IMR-90 (cell line): ENCODE measurements around the gene GLRX5. TPM values are rescaled to one million over a fixed set of nuclear protein-coding genes. Genes with fewer than 3 reads are reported as not detected.

Experiments used
- ATAC-seq: fragments of 200-7000 bp; cut with Tn5 transposase; 2 replicates; pipeline ENCODE4 v1.9.1; 2020; ENCODE audit warnings: low read depth, mild to moderate bottlenecking, moderate library complexity
- BruUV-seq: library from RNA; stranded (reverse); fragments of 400-500 nt; replicated peaks from 2 replicates; lab custom pipeline; 2021; lab: Mats Ljungman, UMichigan
- CTCF ChIA-PET: fragments of 300-600 bp; formaldehyde crosslinking; extraction: SDS; loops from one replicate; lab custom pipeline; 2021; ENCODE audit warnings: antibody characterized with exemption; lab: Yijun Ruan, JAX
- POLR2A ChIA-PET: fragments of 300-600 bp; sonication (Branson Sonifier 250); formaldehyde crosslinking; loops from one replicate; lab custom pipeline; 2022; ENCODE audit warnings: antibody characterized with exemption; ENCODE audit not compliant: unreplicated experiment; lab: Charles Lee
- DNase-seq: peaks from one replicate; pipeline ENCODE4 v3.0.0; 2013
- H2AFZ ChIP-seq: replicated peaks from 2 replicates; pipeline ENCODE3; 2013; ENCODE audit warnings: low read length, mild to moderate bottlenecking; ENCODE audit not compliant: poor library complexity
- H2AK5ac ChIP-seq: 2 replicates; pipeline ENCODE4 v1.6.1; 2013; ENCODE audit warnings: low read depth, low read length, inconsistent platforms
- H2AK9ac ChIP-seq: replicated peaks from 2 replicates; pipeline ENCODE3; 2013; ENCODE audit warnings: mild to moderate bottlenecking, low read depth, low read length, moderate library complexity; ENCODE audit not compliant: poor library complexity
- H2BK120ac ChIP-seq: 2 replicates; pipeline ENCODE4 v1.6.1; 2013; ENCODE audit warnings: low read depth, low read length, inconsistent platforms
- H2BK15ac ChIP-seq: 3 replicates; pipeline ENCODE4 v1.6.1; 2013; ENCODE audit warnings: low read depth, low read length, inconsistent platforms
- H2BK20ac ChIP-seq: 2 replicates; pipeline ENCODE4 v1.6.1; 2013; ENCODE audit warnings: low read depth, mild to moderate bottlenecking, inconsistent platforms, low read length, moderate library complexity
- H2BK5ac ChIP-seq: 2 replicates; pipeline ENCODE4 v1.6.1; 2013; ENCODE audit warnings: mild to moderate bottlenecking, low read depth, low read length, inconsistent platforms; ENCODE audit not compliant: poor library complexity, severe bottlenecking
- H3K14ac ChIP-seq: replicated peaks from 2 replicates; pipeline ENCODE4 v1.6.1; 2013; ENCODE audit warnings: low read depth, low read length, inconsistent platforms
- H3K18ac ChIP-seq: 2 replicates; pipeline ENCODE4 v1.6.1; 2013; ENCODE audit warnings: low read depth, low read length, control low read depth
- H3K23ac ChIP-seq: 2 replicates; pipeline ENCODE4 v1.6.1; 2013; ENCODE audit warnings: low read depth, low read length, inconsistent platforms
- H3K27ac ChIP-seq: 2 replicates; pipeline ENCODE4 v1.5.1; 2013; ENCODE audit warnings: mild to moderate bottlenecking, control low read depth, low read length; ENCODE audit not compliant: insufficient read depth
- H3K27me3 ChIP-seq: 2 replicates; pipeline ENCODE4 v1.6.1; 2013; ENCODE audit warnings: low read length; ENCODE audit not compliant: control insufficient read depth, insufficient read depth
- H3K36me3 ChIP-seq: 2 replicates; pipeline ENCODE4 v1.6.1; 2013; ENCODE audit warnings: low read length, mixed read lengths; ENCODE audit not compliant: control insufficient read depth, insufficient read depth
- H3K4ac ChIP-seq: 2 replicates; pipeline ENCODE4 v1.6.1; 2013; ENCODE audit warnings: low read depth, low read length, inconsistent platforms
- H3K4me1 ChIP-seq: 2 replicates; pipeline ENCODE4 v1.6.1; 2013; ENCODE audit warnings: low read length, mixed read lengths; ENCODE audit not compliant: control insufficient read depth, insufficient read depth
- H3K4me2 ChIP-seq: 2 replicates; pipeline ENCODE4 v1.6.1; 2013; ENCODE audit warnings: low read depth, mild to moderate bottlenecking, control low read depth, low read length, moderate library complexity
- H3K4me3 ChIP-seq: 2 replicates; pipeline ENCODE4 v1.5.1; 2013; ENCODE audit warnings: low read depth, mild to moderate bottlenecking, control low read depth, low read length, moderate library complexity; ENCODE audit not compliant: insufficient read depth
- H3K56ac ChIP-seq: 2 replicates; pipeline ENCODE4 v1.6.1; 2013; ENCODE audit warnings: low read length, inconsistent platforms; ENCODE audit not compliant: insufficient read depth; ENCODE audit errors: extremely low read depth
- H3K79me1 ChIP-seq, 2 experiments: 2 replicates each; pipeline ENCODE4 v1.6.1; 2013; ENCODE audit warnings: low read length in 2 of 2, inconsistent platforms in 1 of 2, low read depth in 1 of 2
- H3K9ac ChIP-seq: 2 replicates; pipeline ENCODE4 v1.6.1; 2013; ENCODE audit warnings: low read depth, low read length, control low read depth
- H3K9me1 ChIP-seq: 2 replicates; pipeline ENCODE4 v1.6.1; 2013; ENCODE audit warnings: low read length, inconsistent platforms; ENCODE audit not compliant: insufficient read depth
- H3K9me3 ChIP-seq: 2 replicates; pipeline ENCODE4 v1.6.1; 2013; ENCODE audit warnings: low read length; ENCODE audit not compliant: control insufficient read depth, insufficient read depth
- H4K20me1 ChIP-seq: 2 replicates; pipeline ENCODE4 v1.6.1; 2013; ENCODE audit warnings: low read length, inconsistent platforms; ENCODE audit not compliant: insufficient read depth
- H4K5ac ChIP-seq: 2 replicates; pipeline ENCODE4 v1.6.1; 2013; ENCODE audit warnings: mild to moderate bottlenecking, low read depth, low read length, control low read depth
- H4K8ac ChIP-seq, 2 experiments: 2 replicates each; pipeline ENCODE4 v1.6.1; 2013; ENCODE audit warnings: low read depth in 2 of 2, low read length in 2 of 2, control low read depth in 1 of 2, inconsistent platforms in 1 of 2
- H4K91ac ChIP-seq: 2 replicates; pipeline ENCODE4 v1.6.1; 2013; ENCODE audit warnings: low read depth, low read length, inconsistent platforms; ENCODE audit not compliant: insufficient read depth
- BHLHE40 ChIP-seq: fragments of 150-350 bp; IDR thresholded peaks from 2 replicates; pipeline ENCODE4 v1.6.1; 2016; ENCODE audit warnings: mild to moderate bottlenecking, low read depth, low read length
- CEBPB ChIP-seq: IDR thresholded peaks from 2 replicates; pipeline ENCODE4 v1.6.1; 2012; ENCODE audit warnings: low read depth, low read length, improper control_type of control experiment
- CHD1 ChIP-seq: IDR thresholded peaks from 2 replicates; pipeline ENCODE4 v1.6.1; 2012; ENCODE audit warnings: low read depth, low read length, improper control_type of control experiment
- CTCF ChIP-seq: conservative IDR thresholded peaks from 2 replicates; pipeline ENCODE4 v1.5.1; 2012; ENCODE audit warnings: mild to moderate bottlenecking, low read depth, low read length, improper control_type of control experiment
- ELK1 ChIP-seq: fragments of 150-350 bp; IDR thresholded peaks from 2 replicates; pipeline ENCODE4 v1.6.1; 2016; ENCODE audit warnings: low read depth, mild to moderate bottlenecking, low read length, moderate library complexity, borderline replicate concordance
- FOS ChIP-seq: fragments of 150-350 bp; IDR thresholded peaks from 2 replicates; pipeline ENCODE4 v1.6.1; 2016; ENCODE audit warnings: low read depth, low read length
- MAFK ChIP-seq: IDR thresholded peaks from 2 replicates; pipeline ENCODE4 v1.6.1; 2012; ENCODE audit warnings: low read depth, low read length, improper control_type of control experiment
- MAZ ChIP-seq: IDR thresholded peaks from 2 replicates; pipeline ENCODE4 v1.6.1; 2012; ENCODE audit warnings: low read depth, mild to moderate bottlenecking, low read length, improper control_type of control experiment, moderate library complexity, borderline replicate concordance
- MXI1 ChIP-seq: IDR thresholded peaks from 2 replicates; pipeline ENCODE4 v1.6.1; 2012; ENCODE audit warnings: low read depth, mild to moderate bottlenecking, low read length, moderate library complexity, borderline replicate concordance
- NFE2L2 ChIP-seq: fragments of 150-350 bp; IDR thresholded peaks from 2 replicates; pipeline ENCODE4 v1.6.1; 2016; ENCODE audit warnings: low read depth, mild to moderate bottlenecking, low read length
- POLR2A ChIP-seq: IDR thresholded peaks from 2 replicates; pipeline ENCODE4 v1.6.1; 2012; ENCODE audit warnings: mild to moderate bottlenecking, low read depth, low read length
- RAD21 ChIP-seq: IDR thresholded peaks from 2 replicates; pipeline ENCODE4 v1.6.1; 2012; ENCODE audit warnings: low read length, improper control_type of control experiment
- RCOR1 ChIP-seq: IDR thresholded peaks from 2 replicates; pipeline ENCODE4 v1.6.1; 2012; ENCODE audit warnings: mild to moderate bottlenecking, low read length, improper control_type of control experiment; ENCODE audit not compliant: insufficient replicate concordance
- RFX5 ChIP-seq: IDR thresholded peaks from 2 replicates; pipeline ENCODE4 v1.8.0; 2012; ENCODE audit warnings: low read depth, mild to moderate bottlenecking, low read length, moderate library complexity
- SMC3 ChIP-seq: fragments of 150-350 bp; IDR thresholded peaks from 2 replicates; pipeline ENCODE4 v1.6.1; 2016; ENCODE audit warnings: low read depth, mild to moderate bottlenecking, antibody characterized with exemption, low read length, moderate library complexity
- USF2 ChIP-seq: fragments of 150-350 bp; IDR thresholded peaks from 2 replicates; pipeline ENCODE4 v1.6.1; 2017; ENCODE audit warnings: mild to moderate bottlenecking, antibody characterized with exemption, low read length, low read depth
- WGBS, 2 experiments: methylation state at CpG; one replicate each; pipeline versions ENCODE4 v1.1.5 to v1.1.7; 2013; ENCODE audit warnings: missing lambda C conversion rate in 2 of 2; ENCODE audit not compliant: insufficient read length in 1 of 2; ENCODE audit errors: extremely low coverage in 2 of 2; 5-methylcytosine and 5-hydroxymethylcytosine counted together
- dilution Hi-C: fragments of 300-500 bp; cut with HindIII; formaldehyde crosslinking; loops from one replicate; pipeline ENCODE4 v1.14.3; 2018; ENCODE audit warnings: low sequenced_read_pairs; ENCODE audit not compliant: unreplicated experiment
- in situ Hi-C: fragments of 300-500 bp; cut with MboI; formaldehyde crosslinking; loops from 3 replicates; pipeline ENCODE4 v1.14.3; 2019; ENCODE audit warnings: low sequenced_read_pairs, inconsistent platforms, mixed read lengths
- intact Hi-C: fragments of 100-400 bp; cut with micrococcal nuclease; formaldehyde crosslinking; loops from 2 replicates; pipeline ENCODE4 v1.10.0; 2022
- polyA plus RNA-seq, 3 experiments: library from polyadenylated mRNA; depleted of rRNA; stranded (reverse); fragments of >200 nt; gene quantifications; 2 replicates each; pipeline ENCODE4 v1.2.3, GENCODE V29; 2012; ENCODE audit warnings: low replicate concordance in 1 of 3
- total RNA-seq: library from RNA; depleted of rRNA; stranded (reverse); fragments of >200 nt; gene quantifications from 2 replicates; pipeline ENCODE4 v1.2.3, GENCODE V29; 2012

The GLRX5 gene
- total and polyA plus RNA-seq, 2 of the 4 experiments (the other 2 are of a cell fraction), result 32.4 to 40.4 TPM

GRCh38 chr14:95513291-95513690 lies 21.6 kb upstream of the GLRX5 start:
- H2AFZ ChIP-seq, result no peak overlapping the region
- no peak overlapping the region for H2AK9ac ChIP-seq
- H3K79me1 ChIP-seq, result peaks cover 6 to 62% of the 10 kb centered on the region in 2 experiments; a peak in 3 of 4 replicates
- no peaks in the 10 kb centered on the region for H3K27me3 ChIP-seq
- H3K9ac ChIP-seq, result no peak overlapping the region
- H2BK120ac ChIP-seq, result no peak overlapping the region
- no peak overlapping the region for H4K8ac ChIP-seq
- no peak overlapping the region for H4K91ac ChIP-seq
- no peak for ATAC-seq
- no CpG with 5 or more reads among the region's 6 CpGs for WGBS, 2 experiments
- no peak overlapping the region for H3K4ac ChIP-seq
- H3K4me2 ChIP-seq, result no peak overlapping the region
- H3K4me3 ChIP-seq, result no peak overlapping the region
- no peak overlapping the region for H3K18ac ChIP-seq
- no peaks in the 10 kb centered on the region for H3K9me3 ChIP-seq
- no peak overlapping the region for H3K23ac ChIP-seq
- no peak overlapping the region for H2BK5ac ChIP-seq
- H3K9me1 ChIP-seq, result peaks cover 30% of the 10 kb centered on the region
- H2BK15ac ChIP-seq, result no peak overlapping the region
- dilution Hi-C loops, result no loop called here
- DNase-seq, result no peak
- in situ Hi-C loops, result loop anchor here (25.0 kb wide), 1 partner anchor 376 kb away; no protein-coding TSS in a partner anchor
- POLR2A ChIA-PET, result no interaction called here
- no TSS peak for BruUV-seq
- no peak overlapping the region for H2BK20ac ChIP-seq
- H3K36me3 ChIP-seq, result no peaks in the 10 kb centered on the region
- no peaks in the 10 kb centered on the region; the same call in 1 of the 2 replicates for H4K20me1 ChIP-seq
- no peak overlapping the region for H3K27ac ChIP-seq
- H3K14ac ChIP-seq, result no peak overlapping the region
- intact Hi-C loops, result no loop called here
- H4K5ac ChIP-seq, result no peak overlapping the region
- no peak overlapping the region for H3K56ac ChIP-seq
- peaks cover 19% of the 10 kb centered on the region; the same call in 1 of the 2 replicates for H3K4me1 ChIP-seq
- peak overlapping the region; percentile 20; the same call in 1 of the 2 replicates for H2AK5ac ChIP-seq
- TF ChIP-seq FOS (no peak), USF2 (no peak), BHLHE40 (no peak), ELK1 (no peak), RFX5 (no peak), MXI1 (no peak), MAFK (no peak), CTCF (no peak), CEBPB (no peak), NFE2L2 (no peak), RCOR1 (no peak), MAZ (no peak), RAD21 (no peak), SMC3 (no peak), CHD1 (no peak), POLR2A (no peak)
- CTCF ChIA-PET, result interaction anchor here (1.9 kb wide), 1 partner anchor 20 kb away, joined by 5 read pairs; no protein-coding TSS in a partner anchor
